ENCODE data around the gene ELOVL2. TPM values are rescaled to one million over a fixed set of nuclear protein-coding genes. Genes with fewer than 3 reads are reported as not detected.

ELOVL2 gene
- polyA plus RNA-seq, 1 donor (not counting 4 experiments of a cell fraction or from before 2014, with no cell fraction given), result 0.05 TPM

- Histone ChIP-seq H3K27ac (ENCODE audit: control insufficient read depth, insufficient read depth, low read length) (no peak overlapping the region), H3K9ac (ENCODE audit: control insufficient read depth, extremely low read depth, insufficient read depth, low read length) (no peak overlapping the region), H3K4me3 (ENCODE audit: control insufficient read depth in 2 of 3, extremely low read depth in 1 of 3, insufficient read depth in 2 of 3, low read depth in 1 of 3, low read length in 3 of 3) (no peak overlapping the region), H4K20me1 (ENCODE audit: control insufficient read depth, extremely low read depth, insufficient read depth, low read length) (no peaks in the 10 kb centered on the region), H2AFZ (ENCODE audit: control insufficient read depth, low read length) (no peak overlapping the region), H3K4me2 (ENCODE audit: control insufficient read depth, extremely low read depth, insufficient read depth, low read depth, low read length) (no peak overlapping the region), H3K9me1 (ENCODE audit: control insufficient read depth, extremely low read depth, insufficient read depth, low read length) (no peaks in the 10 kb centered on the region), H3K27me3 (ENCODE audit: control insufficient read depth, extremely low read depth, insufficient read depth, low read length) (no peaks in the 10 kb centered on the region), H3K4me1 (ENCODE audit: control insufficient read depth, extremely low read depth, insufficient read depth, low read length) (no peaks in the 10 kb centered on the region), H3K36me3 (ENCODE audit: control insufficient read depth in 2 of 2, extremely low read depth in 1 of 2, insufficient read depth in 2 of 2, low read length in 2 of 2) (no peaks in the 10 kb centered on the region), H3K79me2 (ENCODE audit: control insufficient read depth, insufficient read depth, low read length) (no peaks in the 10 kb centered on the region), H3K9me3 (ENCODE audit: control insufficient read depth, low read depth, low read length) (no peaks in the 10 kb centered on the region)
- FAIRE-seq (peak; percentile 17), DNase-seq (ENCODE audit: low read depth, low spot score) (no peak)
- dilution Hi-C loops (cut with MboI; ENCODE audit: extremely low pct_ligation_motif_present, low sequenced_read_pairs), result loop anchor here (25.0 kb wide), 1 partner anchor 100 kb away; no protein-coding TSS in a partner anchor
- TF ChIP-seq EZH2 (IDR thresholded peaks at IDR 0.05; ENCODE audit: low read length) (no peak), CTCF (optimal IDR thresholded peaks at IDR 0.05 in 1 of 3, IDR thresholded peaks at IDR 0.05 in 1 of 3, conservative IDR thresholded peaks at IDR 0.05 in 1 of 3; ENCODE audit: extremely low read depth in 1 of 3, insufficient read depth in 2 of 3, low read length in 3 of 3) (no peak)
Measured at GRCh38 chr6:11062715-11063114, 18.6 kb upstream of the ELOVL2 start.

GRCh38 chr6:11062083-11062482 lies 18.0 kb upstream of the ELOVL2 start:
- no peak for FAIRE-seq
- Histone ChIP-seq H3K4me3 (ENCODE audit: control insufficient read depth in 2 of 3, extremely low read depth in 1 of 3, insufficient read depth in 2 of 3, low read depth in 1 of 3, low read length in 3 of 3) (no peak overlapping the region), H3K27me3 (ENCODE audit: control insufficient read depth, extremely low read depth, insufficient read depth, low read length) (no peaks in the 10 kb centered on the region), H3K9me1 (ENCODE audit: control insufficient read depth, extremely low read depth, insufficient read depth, low read length) (no peaks in the 10 kb centered on the region), H3K9ac (ENCODE audit: control insufficient read depth, extremely low read depth, insufficient read depth, low read length) (no peak overlapping the region), H3K4me2 (ENCODE audit: control insufficient read depth, extremely low read depth, insufficient read depth, low read depth, low read length) (no peak overlapping the region), H4K20me1 (ENCODE audit: control insufficient read depth, extremely low read depth, insufficient read depth, low read length) (no peaks in the 10 kb centered on the region), H2AFZ (ENCODE audit: control insufficient read depth, low read length) (no peak overlapping the region), H3K27ac (ENCODE audit: control insufficient read depth, insufficient read depth, low read length) (no peak overlapping the region), H3K36me3 (ENCODE audit: control insufficient read depth in 2 of 2, extremely low read depth in 1 of 2, insufficient read depth in 2 of 2, low read length in 2 of 2) (no peaks in the 10 kb centered on the region), H3K9me3 (ENCODE audit: control insufficient read depth, low read depth, low read length) (no peaks in the 10 kb centered on the region), H3K79me2 (ENCODE audit: control insufficient read depth, insufficient read depth, low read length) (no peaks in the 10 kb centered on the region), H3K4me1 (ENCODE audit: control insufficient read depth, extremely low read depth, insufficient read depth, low read length) (no peaks in the 10 kb centered on the region)
- TF ChIP-seq EZH2 (IDR thresholded peaks at IDR 0.05; ENCODE audit: low read length) (no peak), CTCF (optimal IDR thresholded peaks at IDR 0.05 in 1 of 3, IDR thresholded peaks at IDR 0.05 in 1 of 3, conservative IDR thresholded peaks at IDR 0.05 in 1 of 3; ENCODE audit: extremely low read depth in 1 of 3, insufficient read depth in 2 of 3, low read length in 3 of 3) (no peak)
- dilution Hi-C loops (cut with MboI; ENCODE audit: extremely low pct_ligation_motif_present, low sequenced_read_pairs), result loop anchor here (25.0 kb wide), 1 partner anchor 100 kb away; no protein-coding TSS in a partner anchor
- no peak for DNase-seq (ENCODE audit: low read depth, low spot score)
